ENCODE measurements around the gene ADARB1. TPM values are rescaled to one million over a fixed set of nuclear protein-coding genes. Genes with fewer than 3 reads are reported as not detected.

Gene ADARB1
- total RNA-seq, 4 donors from 2014 or later: 3.4 to 15.6 (median 5.7) TPM

DNA sequence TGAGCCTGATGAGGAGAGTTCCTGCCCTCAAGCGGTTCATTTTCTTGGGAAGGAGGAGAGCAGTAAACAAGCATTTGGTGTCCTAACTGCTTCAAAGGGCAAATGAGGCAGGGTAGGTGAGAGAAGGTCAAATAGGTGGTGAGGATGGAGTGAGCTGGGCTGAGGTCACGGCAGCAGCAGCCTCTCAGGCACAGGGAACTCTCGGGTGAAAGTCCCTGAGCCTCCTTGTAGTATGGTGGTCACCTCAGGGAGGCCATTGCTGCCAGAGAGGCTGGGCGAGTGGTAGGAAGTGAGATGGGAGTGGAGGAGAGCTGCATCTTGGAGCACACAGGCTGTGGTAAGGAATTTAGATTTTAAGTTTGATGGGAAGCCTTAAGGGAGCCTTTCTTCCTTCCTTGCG, 4.0 kb downstream of the ADARB1 start:
- H3K36me3 ChIP-seq: no peaks in the 10 kb centered on the region
- TF ChIP-seq POLR2A (IDR thresholded peaks at IDR 0.05): no peak
- TF ChIP-seq CTCF (IDR thresholded peaks at IDR 0.05): no peak
- intact Hi-C loops (cut with DNase I): no loop called here
- no peaks in the 10 kb centered on the region for H3K9me3 ChIP-seq
- no peak for DNase-seq
- H3K4me1 ChIP-seq: peaks cover 12 to 60% (median 18%) of the 10 kb centered on the region in 3 donors
- peaks cover 0 to 8% (median 0%) of the 10 kb centered on the region in 4 donors for H3K27me3 ChIP-seq
- peak overlapping the region in 2 of 4 donors; percentile 17 to 41 for H3K27ac ChIP-seq
- no peak overlapping the region for H3K4me3 ChIP-seq
- WGBS, 2 donors: 64 to 80% methylated on average over 4 of the region's 5 CpGs

- Histone ChIP-seq H3K4me3 (no peak overlapping the region), H3K27me3 (peaks cover 0 to 8% (median 0%) of the 10 kb centered on the region in 4 donors), H3K27ac (peak overlapping the region in 2 of 4 donors; percentile 17 to 41), H3K36me3 (no peaks in the 10 kb centered on the region), H3K9me3 (no peaks in the 10 kb centered on the region), H3K4me1 (peaks cover 11 to 55% (median 17%) of the 10 kb centered on the region in 3 donors)
- WGBS, 2 donors: 46 to 83% methylated on average over 2 of the region's 2 CpGs
- intact Hi-C loops (cut with DNase I): no loop called here
- DNase-seq: no peak
- TF ChIP-seq POLR2A (IDR thresholded peaks at IDR 0.05): no peak
- TF ChIP-seq CTCF (IDR thresholded peaks at IDR 0.05): no peak
Observed at GRCh38 chr21:45078877-45079281, 4.5 kb downstream of the ADARB1 start.

- H3K4me3 ChIP-seq: no peak overlapping the region
- H3K9me3 ChIP-seq: no peaks in the 10 kb centered on the region
- TF ChIP-seq POLR2A (IDR thresholded peaks at IDR 0.05) (no peak), CTCF (IDR thresholded peaks at IDR 0.05) (no peak)
- H3K36me3 ChIP-seq: no peaks in the 10 kb centered on the region
- intact Hi-C loops (cut with DNase I): no loop called here
- DNase-seq: no peak
- H3K27ac ChIP-seq: peak overlapping the region in 1 of 4 donors; percentile 21
- WGBS, 2 donors: 65% methylated on average over 2 of the region's 2 CpGs
- peaks cover 0 to 8% (median 0%) of the 10 kb centered on the region in 4 donors for H3K27me3 ChIP-seq
- peaks cover 11 to 55% (median 17%) of the 10 kb centered on the region in 3 donors for H3K4me1 ChIP-seq
Observed at GRCh38 chr21:45079351-45079750, 5.0 kb downstream of the ADARB1 start.

- no peak for TF ChIP-seq CTCF (IDR thresholded peaks at IDR 0.05)
- TF ChIP-seq POLR2A (IDR thresholded peaks at IDR 0.05): no peak
- intact Hi-C loops (cut with DNase I): no loop called here
- peaks cover 0 to 4% (median 0%) of the 10 kb centered on the region in 4 donors for H3K27me3 ChIP-seq
- H3K9me3 ChIP-seq: no peaks in the 10 kb centered on the region
- no peaks in the 10 kb centered on the region for H3K36me3 ChIP-seq
- 82% methylated on average over 5 of the region's 5 CpGs for WGBS, 2 donors
- peaks cover 9 to 57% (median 17%) of the 10 kb centered on the region in 3 donors for H3K4me1 ChIP-seq
- DNase-seq: no peak
- no peak overlapping the region for H3K4me3 ChIP-seq
- H3K27ac ChIP-seq: peak overlapping the region in 1 of 4 donors; percentile 1
Observed at GRCh38 chr21:45080232-45080631, 5.9 kb downstream of the ADARB1 start.

- intact Hi-C loops (cut with DNase I): no loop called here
- DNase-seq: no peak
- H3K27me3 ChIP-seq: no peaks in the 10 kb centered on the region
- H3K9me3 ChIP-seq: no peaks in the 10 kb centered on the region
- H3K36me3 ChIP-seq: no peaks in the 10 kb centered on the region
- H3K27ac ChIP-seq: peak overlapping the region in 1 of 4 donors; percentile 36
- H3K4me1 ChIP-seq: peaks cover 5 to 51% (median 17%) of the 10 kb centered on the region in 3 donors
- 48 to 63% methylated on average over 8 of the region's 8 CpGs for WGBS, 2 donors
- TF ChIP-seq CTCF (IDR thresholded peaks at IDR 0.05) (no peak), POLR2A (IDR thresholded peaks at IDR 0.05) (no peak)
- H3K4me3 ChIP-seq: no peak overlapping the region
Observed at GRCh38 chr21:45080639-45081414, 6.4 kb downstream of the ADARB1 start.
